ENCODE results near the gene COMMD1.

The COMMD1 gene

GRCh38 chr2:62056341-62056740, 150.9 kb downstream of the COMMD1 start:
- in situ Hi-C loops (cut with MboI; ENCODE audit: low sequenced_read_pairs), result no loop called here

- in situ Hi-C loops (cut with MboI; ENCODE audit: low sequenced_read_pairs), result no loop called here
Measured at GRCh38 chr2:62065243-62065642, 159.8 kb downstream of the COMMD1 start.

GRCh38 chr2:62071126-62071598, 165.7 kb downstream of the COMMD1 start:
- in situ Hi-C loops (cut with MboI; ENCODE audit: low sequenced_read_pairs), result no loop called here

- in situ Hi-C loops (cut with MboI; ENCODE audit: low sequenced_read_pairs), result no loop called here
Measured at GRCh38 chr2:62071760-62072680, 166.5 kb downstream of the COMMD1 start.

GRCh38 chr2:62074233-62074632, 168.8 kb downstream of the COMMD1 start:
- in situ Hi-C loops (cut with MboI; ENCODE audit: low sequenced_read_pairs), result no loop called here

GRCh38 chr2:62076980-62077638, 171.6 kb downstream of the COMMD1 start:
- in situ Hi-C loops (cut with MboI; ENCODE audit: low sequenced_read_pairs), result no loop called here

- in situ Hi-C loops (cut with MboI; ENCODE audit: low sequenced_read_pairs), result no loop called here
Measured at GRCh38 chr2:62084801-62085200, 179.3 kb downstream of the COMMD1 start.

- in situ Hi-C loops (cut with MboI; ENCODE audit: low sequenced_read_pairs), result no loop called here
Measured at GRCh38 chr2:62089658-62090057, 184.2 kb downstream of the COMMD1 start.

- in situ Hi-C loops (cut with MboI; ENCODE audit: low sequenced_read_pairs), result no loop called here
Measured at GRCh38 chr2:62091471-62091870, 186.0 kb downstream of the COMMD1 start.

- in situ Hi-C loops (cut with MboI; ENCODE audit: low sequenced_read_pairs), result no loop called here
Measured at GRCh38 chr2:62099050-62099449, 193.6 kb downstream of the COMMD1 start.

- in situ Hi-C loops (cut with MboI; ENCODE audit: low sequenced_read_pairs), result no loop called here
Measured at GRCh38 chr2:62099523-62100175, 194.2 kb downstream of the COMMD1 start.

GRCh38 chr2:62101886-62102285, 196.4 kb downstream of the COMMD1 start:
- in situ Hi-C loops (cut with MboI; ENCODE audit: low sequenced_read_pairs), result no loop called here

- in situ Hi-C loops (cut with MboI; ENCODE audit: low sequenced_read_pairs), result no loop called here
Measured at GRCh38 chr2:62102402-62102920, 197.0 kb downstream of the COMMD1 start.

- in situ Hi-C loops (cut with MboI; ENCODE audit: low sequenced_read_pairs), result no loop called here
Measured at GRCh38 chr2:62109554-62109953, 204.1 kb downstream of the COMMD1 start.

GRCh38 chr2:62110415-62111025, 205.0 kb downstream of the COMMD1 start:
- in situ Hi-C loops (cut with MboI; ENCODE audit: low sequenced_read_pairs), result no loop called here

- in situ Hi-C loops (cut with MboI; ENCODE audit: low sequenced_read_pairs), result no loop called here
Measured at GRCh38 chr2:62112179-62112578, 206.7 kb downstream of the COMMD1 start.

- in situ Hi-C loops (cut with MboI; ENCODE audit: low sequenced_read_pairs), result no loop called here
Measured at GRCh38 chr2:62114564-62114963, 209.1 kb downstream of the COMMD1 start.

GRCh38 chr2:62116983-62117382, 211.5 kb downstream of the COMMD1 start:
- in situ Hi-C loops (cut with MboI; ENCODE audit: low sequenced_read_pairs), result no loop called here

- in situ Hi-C loops (cut with MboI; ENCODE audit: low sequenced_read_pairs), result no loop called here
Measured at GRCh38 chr2:62118160-62118559, 212.7 kb downstream of the COMMD1 start.

- in situ Hi-C loops (cut with MboI; ENCODE audit: low sequenced_read_pairs), result no loop called here
Measured at GRCh38 chr2:62119311-62119974, 214.0 kb downstream of the COMMD1 start.
